Peyer's patch (tissue), 4 donors: Measurements from ENCODE around the gene GPR18. TPM values are rescaled to one million over a fixed set of nuclear protein-coding genes. Genes with fewer than 3 reads are reported as not detected.

Experiments
- DNase-seq, 3 donors: peaks; one replicate each; pipeline ENCODE4 v3.0.0-alpha.2; 2017 to 2019
- H3K27ac ChIP-seq, 4 donors: fragments of 200-600 bp; sonication (generic); one replicate each; pipeline ENCODE4 v1.5.1; 2016 to 2019
- H3K27me3 ChIP-seq, 2 donors: fragments of 200-600 bp; sonication (generic); one replicate each; pipeline ENCODE4 v1.5.1; 2019
- H3K36me3 ChIP-seq, 3 donors: fragments of 200-600 bp; sonication (generic); one replicate each; pipeline ENCODE4 v1.5.1; 2016 to 2019
- H3K4me1 ChIP-seq, 4 donors: fragments of 200-600 bp; sonication (generic); one replicate each; pipeline ENCODE4 v1.5.1; 2016 to 2019
- H3K4me3 ChIP-seq, 4 donors: fragments of 200-600 bp; sonication (generic); 1 replicate in 3 of 4; 2 replicates in 1 of 4; pipeline ENCODE4 v1.5.1; 2016 to 2019; ENCODE audit warnings: mild to moderate bottlenecking in 1 of 4
- H3K9me3 ChIP-seq, 4 donors: fragments of 200-600 bp; sonication (generic); one replicate each; pipeline ENCODE4 v1.5.1; 2016 to 2019; ENCODE audit warnings: mild to moderate bottlenecking in 1 of 4
- CTCF ChIP-seq, 6 experiments: fragments of 450-650 bp in 4 of 6; fragments of 200-600 bp in 2 of 6; sonication (generic) in 1 of 6; IDR thresholded peaks; one replicate each; pipeline ENCODE4 v1.5.1; 2017 to 2019; ENCODE audit warnings: antibody characterized with exemption in 6 of 6, mild to moderate bottlenecking in 3 of 6, moderate library complexity in 1 of 6
- POLR2A ChIP-seq, 2 donors: fragments of 450-650 bp; IDR thresholded peaks; one replicate each; pipeline ENCODE4 v1.5.1; 2017; ENCODE audit warnings: antibody characterized with exemption in 2 of 2, mild to moderate bottlenecking in 2 of 2, moderate library complexity in 2 of 2
- total RNA-seq, 4 donors: library from RNA; depleted of rRNA; stranded (reverse); fragments of >200 nt; gene quantifications; one replicate each; pipeline ENCODE4 v1.1.0, GENCODE V29; 2016

The GPR18 gene
- total RNA-seq, 4 donors from 2014 or later, result 0.53 to 4.1 TPM; not detected in 2

GRCh38 chr13:99296398-99296797 is 38.2 kb upstream of the GPR18 start:
- no peaks in the 10 kb centered on the region for H3K9me3 ChIP-seq
- H3K4me3 ChIP-seq, result no peak overlapping the region
- peak overlapping the region in 1 of 4 donors; percentile 85 for H3K27ac ChIP-seq
- no peak for DNase-seq
- peaks cover 0 to 30% (median 11%) of the 10 kb centered on the region in 4 donors for H3K4me1 ChIP-seq
- H3K36me3 ChIP-seq, result no peaks in the 10 kb centered on the region
- TF ChIP-seq POLR2A (IDR thresholded peaks at IDR 0.05) (no peak), CTCF (IDR thresholded peaks at IDR 0.05) (no peak)
- H3K27me3 ChIP-seq, result no peaks in the 10 kb centered on the region

- H3K36me3 ChIP-seq, result no peaks in the 10 kb centered on the region
- TF ChIP-seq CTCF (IDR thresholded peaks at IDR 0.05), result no peak
- no peak for TF ChIP-seq POLR2A (IDR thresholded peaks at IDR 0.05)
- no peaks in the 10 kb centered on the region for H3K9me3 ChIP-seq
- peak overlapping the region in 2 of 4 donors; percentile 2 to 85 for H3K27ac ChIP-seq
- H3K4me1 ChIP-seq, result peaks cover 0 to 30% (median 11%) of the 10 kb centered on the region in 4 donors
- DNase-seq, result no peak
- no peaks in the 10 kb centered on the region for H3K27me3 ChIP-seq
- H3K4me3 ChIP-seq, result no peak overlapping the region
Measured at GRCh38 chr13:99295488-99296252, 37.5 kb upstream of the GPR18 start.

GRCh38 chr13:99294958-99295357 is 36.8 kb upstream of the GPR18 start:
- Histone ChIP-seq H3K27me3 (no peaks in the 10 kb centered on the region), H3K27ac (peak overlapping the region in 2 of 4 donors; percentile 2 to 85), H3K4me1 (peaks cover 0 to 27% (median 11%) of the 10 kb centered on the region in 4 donors), H3K9me3 (no peaks in the 10 kb centered on the region), H3K36me3 (no peaks in the 10 kb centered on the region), H3K4me3 (no peak overlapping the region)
- DNase-seq, result no peak
- TF ChIP-seq CTCF (IDR thresholded peaks at IDR 0.05) (no peak), POLR2A (IDR thresholded peaks at IDR 0.05) (no peak)

- TF ChIP-seq POLR2A (IDR thresholded peaks at IDR 0.05), result no peak
- no peak for TF ChIP-seq CTCF (IDR thresholded peaks at IDR 0.05)
- H3K4me3 ChIP-seq, result no peak overlapping the region
- DNase-seq, result no peak
Measured at GRCh38 chr13:99294198-99294597, 36.0 kb upstream of the GPR18 start.

GRCh38 chr13:99293178-99293577 is 35.0 kb upstream of the GPR18 start:
- peaks cover 0 to 23% (median 8%) of the 10 kb centered on the region in 4 donors for H3K4me1 ChIP-seq

More at GRCh38 chr13:99294198-99294597, 36.0 kb upstream of the GPR18 start:
- H3K36me3 ChIP-seq, result no peaks in the 10 kb centered on the region
- no peaks in the 10 kb centered on the region for H3K9me3 ChIP-seq
- peaks cover 0 to 26% (median 11%) of the 10 kb centered on the region in 4 donors for H3K4me1 ChIP-seq
- H3K27me3 ChIP-seq, result no peaks in the 10 kb centered on the region
- H3K27ac ChIP-seq, result peak overlapping the region in 2 of 4 donors; percentile 48 to 51

More at GRCh38 chr13:99293178-99293577, 35.0 kb upstream of the GPR18 start:
- no peak for TF ChIP-seq CTCF (IDR thresholded peaks at IDR 0.05)
- TF ChIP-seq POLR2A (IDR thresholded peaks at IDR 0.05), result no peak
- Histone ChIP-seq H3K27me3 (no peaks in the 10 kb centered on the region), H3K4me3 (no peak overlapping the region), H3K27ac (peak overlapping the region in 1 of 4 donors; percentile 34), H3K9me3 (no peaks in the 10 kb centered on the region), H3K36me3 (no peaks in the 10 kb centered on the region)
- DNase-seq, result no peak
